PC-3 (cell line): ENCODE data around the gene STK36.

Experiments
- EZH2phosphoT487 ChIP-seq: fragments of 300-600 bp; sonication (generic); IDR thresholded peaks from 2 replicates; pipeline ENCODE4 v1.6.1; 2018; ENCODE audit warnings: mild to moderate bottlenecking, antibody characterized with exemption, low read length, borderline replicate concordance
- TF ChIP-seq, protein P1 (sequence below): fragments of 300-600 bp; sonication (generic); conservative IDR thresholded peaks from 2 replicates; pipeline ENCODE4 v1.5.1; 2017; ENCODE audit warnings: antibody characterized with exemption, low read depth, mild to moderate bottlenecking, low read length

DNA sequence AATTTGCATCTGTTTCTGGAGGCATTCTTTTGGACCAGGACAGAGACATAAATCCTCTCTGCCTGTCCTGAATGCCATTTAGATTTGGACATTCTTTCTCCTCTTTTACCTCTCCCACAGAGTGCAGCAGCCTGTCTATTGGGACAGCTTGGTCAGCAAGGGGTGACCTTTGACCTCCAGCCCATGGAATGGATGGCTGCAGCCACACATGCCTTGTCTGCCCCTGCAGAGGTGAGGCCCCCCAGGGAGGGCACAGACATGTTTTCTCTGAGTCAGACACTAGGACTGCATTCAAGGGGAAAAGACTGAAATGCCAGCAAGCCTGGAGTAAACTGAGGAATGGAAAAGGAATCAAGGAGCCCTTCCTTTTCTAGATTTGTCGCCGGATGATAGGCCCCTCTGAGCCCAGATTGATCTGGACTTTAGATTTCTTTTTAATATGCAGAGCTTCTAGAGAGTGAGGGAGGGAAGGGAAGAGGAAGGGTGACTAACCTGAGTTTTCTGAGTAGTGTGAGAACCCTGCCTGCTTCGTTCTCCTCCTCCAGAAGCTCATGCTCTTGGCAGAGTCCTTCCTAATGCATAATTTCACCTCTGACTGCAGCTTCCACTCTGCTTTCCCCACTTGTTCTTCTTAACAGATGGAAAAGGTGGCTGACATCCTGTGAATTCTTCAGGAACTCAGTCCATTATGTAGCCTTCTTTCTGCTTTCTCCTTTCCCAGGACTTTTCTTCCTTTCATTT is 22.7 kb downstream of the STK36 start:
- TF ChIP-seq, protein P1, sequence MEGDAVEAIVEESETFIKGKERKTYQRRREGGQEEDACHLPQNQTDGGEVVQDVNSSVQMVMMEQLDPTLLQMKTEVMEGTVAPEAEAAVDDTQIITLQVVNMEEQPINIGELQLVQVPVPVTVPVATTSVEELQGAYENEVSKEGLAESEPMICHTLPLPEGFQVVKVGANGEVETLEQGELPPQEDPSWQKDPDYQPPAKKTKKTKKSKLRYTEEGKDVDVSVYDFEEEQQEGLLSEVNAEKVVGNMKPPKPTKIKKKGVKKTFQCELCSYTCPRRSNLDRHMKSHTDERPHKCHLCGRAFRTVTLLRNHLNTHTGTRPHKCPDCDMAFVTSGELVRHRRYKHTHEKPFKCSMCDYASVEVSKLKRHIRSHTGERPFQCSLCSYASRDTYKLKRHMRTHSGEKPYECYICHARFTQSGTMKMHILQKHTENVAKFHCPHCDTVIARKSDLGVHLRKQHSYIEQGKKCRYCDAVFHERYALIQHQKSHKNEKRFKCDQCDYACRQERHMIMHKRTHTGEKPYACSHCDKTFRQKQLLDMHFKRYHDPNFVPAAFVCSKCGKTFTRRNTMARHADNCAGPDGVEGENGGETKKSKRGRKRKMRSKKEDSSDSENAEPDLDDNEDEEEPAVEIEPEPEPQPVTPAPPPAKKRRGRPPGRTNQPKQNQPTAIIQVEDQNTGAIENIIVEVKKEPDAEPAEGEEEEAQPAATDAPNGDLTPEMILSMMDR, result no peak
- no peak for TF ChIP-seq EZH2phosphoT487
